ENCODE measurements around the gene MTMR1. TPM values are rescaled to one million over a fixed set of nuclear protein-coding genes. Genes with fewer than 3 reads are reported as not detected.

Gene MTMR1
- total RNA-seq, 1 donor from 2014 or later = 42.8 TPM

DNA sequence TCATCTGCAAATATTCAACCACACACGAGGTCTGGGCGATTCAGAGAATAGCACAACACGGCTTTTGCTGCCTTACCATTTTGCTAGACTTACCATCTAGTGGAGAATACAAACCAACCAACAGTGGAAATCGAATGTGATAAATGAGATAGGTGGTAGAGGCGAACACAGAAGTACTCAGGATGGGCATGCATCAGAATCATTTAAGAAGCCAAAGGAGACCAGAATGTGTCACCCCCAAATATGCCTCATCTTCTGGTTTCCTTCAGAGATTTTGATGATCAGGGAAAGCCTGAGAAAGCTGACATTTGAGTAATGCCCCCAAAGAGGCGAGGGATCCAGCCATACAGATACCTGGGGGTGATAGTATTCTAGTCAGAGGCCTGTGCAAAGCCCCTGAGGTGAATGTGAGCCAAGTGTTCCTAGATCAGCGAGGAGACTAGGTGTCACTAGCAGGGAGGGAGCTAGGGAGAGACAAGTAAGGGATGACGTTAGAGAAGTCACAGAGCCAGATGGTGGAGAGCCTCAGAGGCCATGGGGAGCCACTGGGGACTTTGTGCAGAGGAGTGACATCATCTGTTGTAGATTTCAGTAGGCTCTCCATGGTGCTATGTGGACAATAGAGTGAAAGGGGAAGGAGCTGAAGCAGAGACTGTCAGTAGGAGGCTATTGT, 1.7 kb downstream of the MTMR1 start:
- H3K27ac ChIP-seq (ENCODE audit: low read depth, low read length) = peak overlapping the region; percentile 23
- H3K9me3 ChIP-seq (ENCODE audit: control insufficient read depth in 3 of 3, low read length in 3 of 3) = peaks cover 0 to 3% (median 3%) of the 10 kb centered on the region in 3 donors
- no peak overlapping the region for H3K9ac ChIP-seq (ENCODE audit: low read depth in 1 of 3, low read length in 3 of 3)
- no peaks in the 10 kb centered on the region for H3K27me3 ChIP-seq (ENCODE audit: control insufficient read depth in 3 of 3, insufficient read depth in 3 of 3, low read length in 3 of 3)
- H3K4me3 ChIP-seq (ENCODE audit: low read length in 3 of 3) = peak overlapping the region in 1 of 3 donors; percentile 69
- H3K4me1 ChIP-seq (ENCODE audit: control insufficient read depth in 3 of 3, insufficient read depth in 3 of 3, low read length in 3 of 3) = peaks cover 4 to 15% (median 15%) of the 10 kb centered on the region in 3 donors
- no peaks in the 10 kb centered on the region for H3K36me3 ChIP-seq (ENCODE audit: control insufficient read depth in 3 of 3, insufficient read depth in 3 of 3, low read length in 3 of 3)

DNA sequence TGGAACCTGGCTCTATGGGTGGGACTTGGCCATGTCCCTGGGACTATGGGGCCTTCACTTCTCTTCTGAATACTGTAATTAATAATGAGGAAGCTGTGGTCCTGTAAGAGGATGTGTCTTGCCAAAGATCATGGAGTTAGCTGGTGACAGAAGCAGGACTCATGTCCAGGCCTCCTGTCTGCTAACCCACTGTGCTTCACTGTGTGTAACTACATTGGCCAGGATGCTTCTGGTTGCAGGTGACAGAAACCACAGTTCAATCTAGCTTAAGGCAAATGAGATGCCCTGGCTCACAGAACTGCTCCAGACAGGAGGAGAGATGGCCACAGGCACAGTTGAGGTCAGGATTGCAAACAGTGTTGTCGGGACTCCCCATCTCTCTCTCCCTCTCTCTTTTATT, 3.1 kb downstream of the MTMR1 start:
- Histone ChIP-seq H3K9ac (ENCODE audit: low read depth in 1 of 3, low read length in 3 of 3) (no peak overlapping the region), H3K9me3 (ENCODE audit: control insufficient read depth in 3 of 3, low read length in 3 of 3) (no peaks in the 10 kb centered on the region), H3K4me3 (ENCODE audit: low read length in 3 of 3) (no peak overlapping the region), H3K27ac (ENCODE audit: low read depth, low read length) (no peak overlapping the region), H3K36me3 (ENCODE audit: control insufficient read depth in 3 of 3, insufficient read depth in 3 of 3, low read length in 3 of 3) (no peaks in the 10 kb centered on the region), H3K27me3 (ENCODE audit: control insufficient read depth in 3 of 3, insufficient read depth in 3 of 3, low read length in 3 of 3) (no peaks in the 10 kb centered on the region), H3K4me1 (ENCODE audit: control insufficient read depth in 3 of 3, insufficient read depth in 3 of 3, low read length in 3 of 3) (peaks cover 4 to 15% (median 15%) of the 10 kb centered on the region in 3 donors)

DNA sequence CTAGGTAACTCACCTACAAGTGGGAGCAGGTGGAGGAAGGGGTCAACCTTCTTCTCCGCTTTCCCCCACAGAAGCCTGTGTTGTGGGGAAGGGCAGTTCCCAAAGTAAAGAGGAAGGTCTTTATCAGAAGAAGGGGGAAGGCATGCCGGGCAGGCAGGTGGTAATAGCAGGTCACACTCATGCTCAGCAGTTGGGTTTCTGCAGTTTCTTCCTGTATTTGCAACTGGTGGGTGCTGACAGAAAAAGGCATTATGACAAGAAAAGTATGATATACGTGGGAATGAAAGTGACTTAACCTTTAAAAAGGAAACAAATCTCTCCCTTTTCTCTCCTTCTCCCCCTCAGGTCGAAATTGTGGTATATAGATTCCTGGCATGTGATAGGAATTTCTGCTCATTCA, 3.7 kb downstream of the MTMR1 start:
- no peak overlapping the region for H3K9ac ChIP-seq (ENCODE audit: low read depth in 1 of 3, low read length in 3 of 3)
- no peak overlapping the region for H3K4me3 ChIP-seq (ENCODE audit: low read length in 3 of 3)
- H3K36me3 ChIP-seq (ENCODE audit: control insufficient read depth in 3 of 3, insufficient read depth in 3 of 3, low read length in 3 of 3) = peaks cover 0 to 3% (median 2%) of the 10 kb centered on the region in 3 donors
- no peaks in the 10 kb centered on the region for H3K9me3 ChIP-seq (ENCODE audit: control insufficient read depth in 3 of 3, low read length in 3 of 3)
- H3K4me1 ChIP-seq (ENCODE audit: control insufficient read depth in 3 of 3, insufficient read depth in 3 of 3, low read length in 3 of 3) = peaks cover 4 to 15% (median 15%) of the 10 kb centered on the region in 3 donors
- H3K27ac ChIP-seq (ENCODE audit: low read depth, low read length) = no peak overlapping the region
- no peaks in the 10 kb centered on the region for H3K27me3 ChIP-seq (ENCODE audit: control insufficient read depth in 3 of 3, insufficient read depth in 3 of 3, low read length in 3 of 3)

DNA sequence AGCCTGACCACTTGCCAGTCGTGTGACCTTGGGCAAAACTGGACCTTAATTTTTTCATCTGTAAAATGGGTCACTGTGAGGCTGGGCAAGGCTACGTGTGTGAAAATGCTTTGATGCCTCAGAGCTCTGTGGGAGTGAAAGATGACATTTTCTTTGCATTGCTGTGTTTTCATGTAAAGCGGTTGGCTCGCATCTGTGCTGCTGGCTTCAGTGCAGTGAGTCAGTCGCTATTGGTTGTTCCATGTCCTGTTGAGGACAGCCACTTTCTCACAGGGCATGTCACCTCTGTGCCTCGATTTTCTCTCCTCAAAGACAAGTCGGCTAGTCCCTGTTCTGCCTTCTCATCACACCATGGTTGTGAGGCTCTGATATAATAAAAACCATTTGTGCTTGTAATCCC, 4.4 kb downstream of the MTMR1 start:
- peaks cover 0 to 3% (median 2%) of the 10 kb centered on the region in 3 donors for H3K36me3 ChIP-seq (ENCODE audit: control insufficient read depth in 3 of 3, insufficient read depth in 3 of 3, low read length in 3 of 3)
- no peak overlapping the region for H3K27ac ChIP-seq (ENCODE audit: low read depth, low read length)
- no peak overlapping the region for H3K4me3 ChIP-seq (ENCODE audit: low read length in 3 of 3)
- no peak overlapping the region for H3K9ac ChIP-seq (ENCODE audit: low read depth in 1 of 3, low read length in 3 of 3)
- H3K4me1 ChIP-seq (ENCODE audit: control insufficient read depth in 3 of 3, insufficient read depth in 3 of 3, low read length in 3 of 3) = peaks cover 4 to 10% (median 10%) of the 10 kb centered on the region in 3 donors
- no peaks in the 10 kb centered on the region for H3K27me3 ChIP-seq (ENCODE audit: control insufficient read depth in 3 of 3, insufficient read depth in 3 of 3, low read length in 3 of 3)
- H3K9me3 ChIP-seq (ENCODE audit: control insufficient read depth in 3 of 3, low read length in 3 of 3) = no peaks in the 10 kb centered on the region

DNA sequence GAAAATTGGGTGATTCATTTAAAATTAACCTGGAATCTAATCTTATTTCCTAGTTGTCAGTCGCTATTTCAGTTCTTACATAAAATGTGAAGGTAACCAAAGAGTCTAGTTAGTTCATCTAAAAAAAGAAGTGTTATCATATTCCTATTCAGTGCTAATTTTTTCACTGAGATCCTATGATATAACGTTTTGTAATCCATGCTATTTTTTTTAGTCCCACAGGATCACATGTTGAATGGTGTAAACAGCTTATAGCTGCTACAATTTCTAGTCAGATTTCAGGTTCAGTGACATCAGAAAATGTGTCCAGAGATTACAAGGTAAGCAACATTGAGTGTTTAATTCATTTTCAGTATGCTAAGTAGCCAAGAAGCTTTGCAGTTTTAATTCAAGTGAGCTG, 5.8 kb downstream of the MTMR1 start:
- no peaks in the 10 kb centered on the region for H3K9me3 ChIP-seq (ENCODE audit: control insufficient read depth in 3 of 3, low read length in 3 of 3)
- no peak overlapping the region for H3K9ac ChIP-seq (ENCODE audit: low read depth in 1 of 3, low read length in 3 of 3)
- no peak overlapping the region for H3K27ac ChIP-seq (ENCODE audit: low read depth, low read length)
- H3K4me1 ChIP-seq (ENCODE audit: control insufficient read depth in 3 of 3, insufficient read depth in 3 of 3, low read length in 3 of 3) = peaks cover 4 to 10% (median 10%) of the 10 kb centered on the region in 3 donors
- peaks cover 0 to 3% (median 2%) of the 10 kb centered on the region in 3 donors for H3K36me3 ChIP-seq (ENCODE audit: control insufficient read depth in 3 of 3, insufficient read depth in 3 of 3, low read length in 3 of 3)
- no peak overlapping the region for H3K4me3 ChIP-seq (ENCODE audit: low read length in 3 of 3)
- H3K27me3 ChIP-seq (ENCODE audit: control insufficient read depth in 3 of 3, insufficient read depth in 3 of 3, low read length in 3 of 3) = no peaks in the 10 kb centered on the region

DNA sequence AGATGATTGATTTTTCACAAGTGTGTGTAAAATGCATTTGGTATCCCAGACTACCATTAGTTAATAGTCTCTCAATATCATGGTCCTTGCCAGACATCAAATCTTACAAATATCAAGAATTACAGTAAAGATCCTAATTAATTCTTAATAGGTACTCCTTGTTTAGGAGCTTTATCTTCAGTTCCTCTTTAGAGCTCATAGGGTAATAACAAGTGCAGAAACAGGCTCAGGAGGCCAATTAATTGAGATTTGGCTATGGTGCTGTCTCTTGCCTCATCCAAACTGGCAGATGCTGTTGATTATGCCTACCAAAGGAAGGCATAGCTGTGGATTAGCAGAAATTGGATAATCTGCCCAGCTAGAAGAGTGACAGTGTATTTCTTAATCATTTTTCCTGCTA, 6.9 kb downstream of the MTMR1 start:
- no peaks in the 10 kb centered on the region for H3K27me3 ChIP-seq (ENCODE audit: control insufficient read depth in 3 of 3, insufficient read depth in 3 of 3, low read length in 3 of 3)
- H3K4me3 ChIP-seq (ENCODE audit: low read length in 3 of 3) = no peak overlapping the region
- H3K27ac ChIP-seq (ENCODE audit: low read depth, low read length) = no peak overlapping the region

DNA sequence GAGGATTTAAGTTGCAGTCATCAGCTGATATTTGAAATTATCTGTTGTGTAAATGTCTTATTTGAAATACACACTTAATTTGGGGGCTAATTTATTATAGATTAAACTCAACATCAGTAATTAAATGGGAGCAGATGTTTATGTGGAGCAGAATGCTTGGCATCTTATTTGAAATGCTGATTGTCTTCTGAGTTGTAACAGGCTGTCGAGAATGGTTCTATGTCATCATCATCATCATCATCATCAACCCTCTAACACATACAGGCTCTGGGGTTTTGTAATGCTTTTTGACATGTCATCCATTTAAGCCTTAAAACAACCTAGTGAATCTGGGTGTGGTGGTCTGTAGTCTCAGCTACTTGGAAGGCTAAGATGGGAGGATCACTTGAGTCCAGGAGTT, 8.2 kb downstream of the MTMR1 start:
- Histone ChIP-seq H3K27ac (ENCODE audit: low read depth, low read length) (no peak overlapping the region), H3K4me1 (ENCODE audit: control insufficient read depth in 3 of 3, insufficient read depth in 3 of 3, low read length in 3 of 3) (peaks cover 0 to under 1% (median 0%) of the 10 kb centered on the region in 3 donors), H3K36me3 (ENCODE audit: control insufficient read depth in 3 of 3, insufficient read depth in 3 of 3, low read length in 3 of 3) (peaks cover 0 to 3% (median 2%) of the 10 kb centered on the region in 3 donors), H3K4me3 (ENCODE audit: low read length in 3 of 3) (no peak overlapping the region), H3K9ac (ENCODE audit: low read depth in 1 of 3, low read length in 3 of 3) (no peak overlapping the region), H3K9me3 (ENCODE audit: control insufficient read depth in 3 of 3, low read length in 3 of 3) (no peaks in the 10 kb centered on the region), H3K27me3 (ENCODE audit: control insufficient read depth in 3 of 3, insufficient read depth in 3 of 3, low read length in 3 of 3) (no peaks in the 10 kb centered on the region)

More for the DNA sequence above, 6.9 kb downstream of the MTMR1 start:
- peaks cover 0 to 2% (median 0%) of the 10 kb centered on the region in 3 donors for H3K4me1 ChIP-seq (ENCODE audit: control insufficient read depth in 3 of 3, insufficient read depth in 3 of 3, low read length in 3 of 3)
- no peak overlapping the region for H3K9ac ChIP-seq (ENCODE audit: low read depth in 1 of 3, low read length in 3 of 3)
- no peaks in the 10 kb centered on the region for H3K9me3 ChIP-seq (ENCODE audit: control insufficient read depth in 3 of 3, low read length in 3 of 3)
- H3K36me3 ChIP-seq (ENCODE audit: control insufficient read depth in 3 of 3, insufficient read depth in 3 of 3, low read length in 3 of 3) = peaks cover 0 to 3% (median 2%) of the 10 kb centered on the region in 3 donors

DNA sequence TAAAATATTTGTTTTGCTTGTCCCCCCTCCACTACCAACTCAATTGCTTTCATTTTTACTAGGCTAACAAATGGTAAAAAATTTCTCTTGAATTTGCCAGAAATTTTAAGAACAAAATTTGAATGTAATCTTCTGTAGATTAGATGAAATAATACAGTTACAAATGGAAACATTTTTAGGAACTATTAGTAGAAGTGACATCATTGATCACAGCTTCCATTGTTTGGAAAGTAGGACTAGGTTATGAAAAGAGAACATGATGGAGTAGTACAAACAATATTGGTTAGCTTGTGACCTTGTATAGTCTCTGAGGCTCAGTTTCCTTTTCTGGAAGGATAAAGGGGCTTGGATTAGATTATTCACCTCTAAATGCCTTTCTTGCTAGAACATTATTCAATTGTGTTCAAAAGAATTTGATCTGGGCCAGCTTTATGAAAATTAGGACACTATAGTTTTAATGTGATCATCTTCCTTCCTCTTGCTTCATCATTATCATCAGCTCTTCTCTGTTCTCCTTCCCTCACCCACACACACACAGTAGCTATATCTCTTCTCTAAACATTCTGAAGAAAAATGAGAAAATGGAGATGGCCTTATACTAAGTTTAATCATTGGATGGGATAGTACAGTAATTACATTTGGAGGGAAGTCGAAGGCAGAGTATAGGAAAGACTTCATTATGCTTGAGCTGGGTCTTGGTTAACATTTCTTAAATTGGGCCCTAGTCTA, 9.9 kb downstream of the MTMR1 start:
- H3K9ac ChIP-seq (ENCODE audit: low read depth in 1 of 3, low read length in 3 of 3) = no peak overlapping the region
- H3K36me3 ChIP-seq (ENCODE audit: control insufficient read depth in 3 of 3, insufficient read depth in 3 of 3, low read length in 3 of 3) = peaks cover 0 to 3% (median 2%) of the 10 kb centered on the region in 3 donors
- H3K4me3 ChIP-seq (ENCODE audit: low read length in 3 of 3) = no peak overlapping the region
- H3K27ac ChIP-seq (ENCODE audit: low read depth, low read length) = no peak overlapping the region
- H3K4me1 ChIP-seq (ENCODE audit: control insufficient read depth in 3 of 3, insufficient read depth in 3 of 3, low read length in 3 of 3) = no peaks in the 10 kb centered on the region
- no peaks in the 10 kb centered on the region for H3K27me3 ChIP-seq (ENCODE audit: control insufficient read depth in 3 of 3, insufficient read depth in 3 of 3, low read length in 3 of 3)
- H3K9me3 ChIP-seq (ENCODE audit: control insufficient read depth in 3 of 3, low read length in 3 of 3) = no peaks in the 10 kb centered on the region

DNA sequence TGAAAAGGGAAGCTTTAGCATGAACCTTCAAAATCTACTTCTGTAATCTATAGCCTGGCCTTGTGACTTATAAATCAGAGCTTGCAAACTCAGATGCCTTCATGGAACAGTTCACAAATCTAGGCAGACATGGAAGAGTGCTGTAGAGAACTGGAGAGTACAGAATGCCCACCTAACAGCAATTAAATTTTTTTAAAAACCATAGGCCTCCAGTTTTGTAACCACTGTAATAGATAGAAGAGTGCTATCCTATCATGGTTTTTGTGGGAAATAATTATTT, 10.4 kb downstream of the MTMR1 start:
- H3K27ac ChIP-seq (ENCODE audit: low read depth, low read length) = no peak overlapping the region

DNA sequence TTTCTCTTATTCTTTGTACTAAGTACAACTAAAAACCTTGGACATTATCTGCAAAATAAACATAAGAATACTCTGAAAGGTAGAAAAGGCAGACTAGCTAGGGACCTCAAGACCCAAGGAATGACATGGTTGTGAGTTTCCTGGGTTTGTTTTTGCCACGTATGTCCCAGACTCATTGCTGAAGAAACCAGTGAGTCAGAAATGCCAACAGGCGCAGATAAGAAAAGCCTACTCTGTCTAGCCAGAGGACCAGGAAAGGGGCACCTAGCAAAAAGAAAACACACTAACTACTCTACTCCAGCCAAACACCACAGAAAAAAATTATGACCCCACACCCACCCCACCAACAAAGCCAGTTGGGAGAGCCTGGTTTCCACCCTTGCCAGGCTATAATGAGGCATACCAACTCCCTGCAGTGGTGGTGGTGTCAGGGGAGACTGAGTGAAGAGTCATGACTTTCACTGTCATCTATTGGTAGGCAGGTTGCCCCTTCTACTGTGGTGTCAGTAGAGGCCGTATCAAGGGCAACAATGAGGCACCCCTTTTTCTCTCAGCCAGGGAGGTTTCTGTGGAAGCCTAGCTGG, 10.9 kb downstream of the MTMR1 start:
- Histone ChIP-seq H3K4me1 (ENCODE audit: control insufficient read depth in 3 of 3, insufficient read depth in 3 of 3, low read length in 3 of 3) (no peaks in the 10 kb centered on the region), H3K4me3 (ENCODE audit: low read length in 3 of 3) (no peak overlapping the region), H3K9ac (ENCODE audit: low read depth in 1 of 3, low read length in 3 of 3) (no peak overlapping the region), H3K36me3 (ENCODE audit: control insufficient read depth in 3 of 3, insufficient read depth in 3 of 3, low read length in 3 of 3) (peaks cover 0 to 3% (median 2%) of the 10 kb centered on the region in 3 donors), H3K27me3 (ENCODE audit: control insufficient read depth in 3 of 3, insufficient read depth in 3 of 3, low read length in 3 of 3) (no peaks in the 10 kb centered on the region), H3K9me3 (ENCODE audit: control insufficient read depth in 3 of 3, low read length in 3 of 3) (no peaks in the 10 kb centered on the region), H3K27ac (ENCODE audit: low read depth, low read length) (no peak overlapping the region)

More for the DNA sequence above, 10.4 kb downstream of the MTMR1 start:
- Histone ChIP-seq H3K27me3 (ENCODE audit: control insufficient read depth in 3 of 3, insufficient read depth in 3 of 3, low read length in 3 of 3) (no peaks in the 10 kb centered on the region), H3K9ac (ENCODE audit: low read depth in 1 of 3, low read length in 3 of 3) (no peak overlapping the region), H3K4me1 (ENCODE audit: control insufficient read depth in 3 of 3, insufficient read depth in 3 of 3, low read length in 3 of 3) (no peaks in the 10 kb centered on the region), H3K9me3 (ENCODE audit: control insufficient read depth in 3 of 3, low read length in 3 of 3) (no peaks in the 10 kb centered on the region), H3K4me3 (ENCODE audit: low read length in 3 of 3) (no peak overlapping the region), H3K36me3 (ENCODE audit: control insufficient read depth in 3 of 3, insufficient read depth in 3 of 3, low read length in 3 of 3) (peaks cover 0 to 3% (median 2%) of the 10 kb centered on the region in 3 donors)

Measured in skeletal muscle tissue (tissue), 4 donors.